SK-N-SH (cell line): ENCODE data around the gene YEATS4.

Experiments used
- CTCF ChIP-seq: fragments of 200-600 bp; sonication (generic); IDR thresholded peaks from 2 replicates; pipeline ENCODE4 v1.6.1; 2017; ENCODE audit warnings: antibody characterized with exemption, mild to moderate bottlenecking, moderate library complexity
- TAF1 ChIP-seq: IDR thresholded peaks from 2 replicates; pipeline ENCODE4 v1.6.1; 2012; ENCODE audit warnings: low read depth, mild to moderate bottlenecking, low read length, moderate library complexity, borderline replicate concordance
- USF1 ChIP-seq: IDR thresholded peaks from 2 replicates; pipeline ENCODE4 v1.4.0; 2012; ENCODE audit warnings: low read depth, borderline replicate concordance

GRCh38 chr12:69337311-69338090 lies 22.0 kb upstream of the YEATS4 start:
- TF ChIP-seq USF1 (no peak), TAF1 (no peak), CTCF (no peak)
